ENCODE measurements around the gene LYSET. TPM values are rescaled to one million over a fixed set of nuclear protein-coding genes. Genes with fewer than 3 reads are reported as not detected.

LYSET gene
- total RNA-seq, 1 experiment from 2014 or later = 127 TPM

Other genes with a start within 250 kb of the LYSET start
- gene ITPK1, start 69.4 kb upstream of the LYSET start, total RNA-seq (2014; rRNA removed; shearing (Covaris generic)) = 45.2 and 45.6 TPM in 2 replicates
- gene MOAP1, start 420 bp upstream of the LYSET start, total RNA-seq (2014; rRNA removed; shearing (Covaris generic)) = 82.9 and 91.5 TPM in 2 replicates
- gene GON7, start 21.7 kb downstream of the LYSET start, total RNA-seq (2014; rRNA removed; shearing (Covaris generic)) = 30.6 and 31.9 TPM in 2 replicates
- gene UBR7, start 21.9 kb downstream of the LYSET start, total RNA-seq (2014; rRNA removed; shearing (Covaris generic)) = 28.0 and 36.6 TPM in 2 replicates
- 18.0 and 18.9 TPM in 2 replicates for gene BTBD7, start 147.7 kb downstream of the LYSET start, total RNA-seq (2014; rRNA removed; shearing (Covaris generic))
- not detected in 2 replicates for gene COX8C, start 161.9 kb downstream of the LYSET start, total RNA-seq (2014; rRNA removed; shearing (Covaris generic))
- gene UNC79, start 245.6 kb downstream of the LYSET start, total RNA-seq (2014; rRNA removed; shearing (Covaris generic)) = 1.2 and 1.5 TPM in 2 replicates

Data from SK-MEL-5 (cell line).